GM18951 (cell line): ENCODE results near the gene CT45A3.
"Not testable (repeated sequence)": the region's sequence is repeated elsewhere in the genome, so short reads cannot be mapped to it uniquely, and the experiment has no call there.

ENCODE experiments used
- POLR2A ChIP-seq: IDR thresholded peaks from 4 replicates; pipeline ENCODE4 v1.6.1; 2011; ENCODE audit warnings: mild to moderate bottlenecking; ENCODE audit not compliant: insufficient read length, insufficient read depth; ENCODE audit errors: extremely low read depth
- in situ Hi-C: fragments of 300-500 bp; cut with MboI; formaldehyde crosslinking; loops from one replicate; pipeline ENCODE4 v1.12.0; 2022; ENCODE audit warnings: low sequenced_read_pairs, mixed read lengths, inconsistent platforms; ENCODE audit not compliant: unreplicated experiment

CT45A3 gene

GRCh38 chrX:135768091-135768490 is at the start of gene CT45A3:
Gene CT45A3, minus strand, starts transcription at chrX:135768191. Its CDS starts 3,747 bp downstream, at chrX:135764444.
- in situ Hi-C loops: not testable (repeated sequence)

GRCh38 chrX:135802687-135803086 is 34.7 kb upstream of the CT45A3 start, which contains the start of gene CT45A6:
Gene CT45A6, minus strand, starts transcription at chrX:135802787. Its CDS starts 3,794 bp downstream, at chrX:135798993.
- in situ Hi-C loops: not testable (repeated sequence)

GRCh38 chrX:135785403-135785802 is 17.4 kb upstream of the CT45A3 start, which contains the start of gene CT45A5:
Gene CT45A5, minus strand, starts transcription at chrX:135785503. Its CDS starts 3,774 bp downstream, at chrX:135781729.
- in situ Hi-C loops: not testable (repeated sequence)

- in situ Hi-C loops: not testable (repeated sequence)
These were observed 23.3 kb downstream of the CT45A3 start for GRCh38 chrX:135744739-135745138.

GRCh38 chrX:135741192-135741715 is 26.7 kb downstream of the CT45A3 start:
- TF ChIP-seq POLR2A: no peak
- in situ Hi-C loops: no loop called here

GRCh38 chrX:135740681-135741149 is 27.3 kb downstream of the CT45A3 start:
- in situ Hi-C loops: no loop called here
- TF ChIP-seq POLR2A: no peak

GRCh38 chrX:135737366-135738071 is 30.5 kb downstream of the CT45A3 start:
- no peak for TF ChIP-seq POLR2A
- in situ Hi-C loops: no loop called here

GRCh38 chrX:135734666-135735065 is 33.3 kb downstream of the CT45A3 start:
- in situ Hi-C loops: not testable (repeated sequence)

GRCh38 chrX:135713795-135714194 is 54.2 kb downstream of the CT45A3 start:
- in situ Hi-C loops: no loop called here
- no peak for TF ChIP-seq POLR2A

GRCh38 chrX:135713183-135713689 is 54.8 kb downstream of the CT45A3 start, which contains the start of gene CT45A1:
Gene CT45A1, plus strand, starts transcription at chrX:135713639. Its CDS starts 5,302 bp downstream, at chrX:135718941.
- in situ Hi-C loops: not testable (repeated sequence)
